Glutamatergic neuron (in vitro differentiated cells): Measurements from ENCODE around the gene GIPC1. TPM values are rescaled to one million over a fixed set of nuclear protein-coding genes. Genes with fewer than 3 reads are reported as not detected.
A peak's percentile ranks its signal among the peaks of the same experiment; 100 is the strongest.
"Not testable (repeated sequence)": the region's sequence is repeated elsewhere in the genome, so short reads cannot be mapped to it uniquely, and the experiment has no call there.

Experiments
- DNase-seq: peaks from one replicate; pipeline ENCODE4 v3.0.0; 2022
- H3K27ac Mint-ChIP-seq: one replicate; pipeline ENCODE4 v1.8.0; 2020; ENCODE audit warnings: mild to moderate bottlenecking, mixed read lengths, inconsistent platforms; ENCODE audit not compliant: unreplicated experiment
- H3K27me3 Mint-ChIP-seq: one replicate; pipeline ENCODE4 v1.8.0; 2020; ENCODE audit warnings: mild to moderate bottlenecking, moderate library complexity, mixed read lengths, inconsistent platforms; ENCODE audit not compliant: unreplicated experiment
- H3K36me3 Mint-ChIP-seq: one replicate; pipeline ENCODE4 v1.8.0; 2020; ENCODE audit warnings: mild to moderate bottlenecking, mixed read lengths, inconsistent platforms; ENCODE audit not compliant: unreplicated experiment
- H3K4me1 Mint-ChIP-seq: one replicate; pipeline ENCODE4 v1.8.0; 2020; ENCODE audit warnings: mild to moderate bottlenecking, low read depth, mixed read lengths, inconsistent platforms; ENCODE audit not compliant: unreplicated experiment
- H3K4me3 Mint-ChIP-seq: one replicate; pipeline ENCODE4 v1.8.0; 2020; ENCODE audit warnings: mild to moderate bottlenecking, mixed read lengths, inconsistent platforms; ENCODE audit not compliant: unreplicated experiment
- H3K9me3 Mint-ChIP-seq: one replicate; pipeline ENCODE4 v1.8.0; 2020; ENCODE audit warnings: mild to moderate bottlenecking, moderate library complexity, mixed read lengths, inconsistent platforms; ENCODE audit not compliant: unreplicated experiment
- CTCF ChIP-seq: fragments of 200-600 bp; sonication (generic); IDR thresholded peaks from one replicate; pipeline ENCODE4 v1.5.0; 2021; ENCODE audit not compliant: partially characterized antibody, unreplicated experiment
- total RNA-seq: library from RNA; stranded (reverse); fragmentation: NEBNext Ultra II Directional; extraction: Animal tissue kit (Norgen Biotek cat#: 25700); gene quantifications from one replicate; pipeline ENCODE4 v1.2.1, GENCODE V29; 2021; ENCODE audit not compliant: unreplicated experiment

The GIPC1 gene
- total RNA-seq, 1 donor from 2014 or later = 53.4 TPM

GRCh38 chr19:14510311-14511228 lies 14.6 kb upstream of the GIPC1 start:
- no peak for TF ChIP-seq CTCF
- H3K27ac Mint-ChIP-seq = no peak overlapping the region
- peaks cover 10% of the 10 kb centered on the region for H3K4me1 Mint-ChIP-seq
- peaks cover 10% of the 10 kb centered on the region for H3K36me3 Mint-ChIP-seq
- H3K9me3 Mint-ChIP-seq = peaks cover 8% of the 10 kb centered on the region
- peaks cover 3% of the 10 kb centered on the region for H3K27me3 Mint-ChIP-seq
- DNase-seq = no peak
- no peak overlapping the region for H3K4me3 Mint-ChIP-seq

GRCh38 chr19:14507704-14508542 lies 12.0 kb upstream of the GIPC1 start:
- no peak overlapping the region for H3K4me3 Mint-ChIP-seq
- H3K27ac Mint-ChIP-seq = no peak overlapping the region
- H3K9me3 Mint-ChIP-seq = peaks cover 3% of the 10 kb centered on the region
- H3K4me1 Mint-ChIP-seq = no peaks in the 10 kb centered on the region
- no peak for DNase-seq
- H3K36me3 Mint-ChIP-seq = no peaks in the 10 kb centered on the region
- TF ChIP-seq CTCF = no peak
- H3K27me3 Mint-ChIP-seq = peaks cover 2% of the 10 kb centered on the region

- Mint-ChIP-seq H3K27me3 (peaks cover 4% of the 10 kb centered on the region), H3K4me3 (no peak overlapping the region), H3K36me3 (no peaks in the 10 kb centered on the region), H3K27ac (no peak overlapping the region), H3K4me1 (no peaks in the 10 kb centered on the region), H3K9me3 (no peaks in the 10 kb centered on the region)
- DNase-seq = peak; percentile 77
- peak; percentile 86 for TF ChIP-seq CTCF
Measured at GRCh38 chr19:14505488-14506239, 9.7 kb upstream of the GIPC1 start.

GRCh38 chr19:14504575-14504974 lies 8.6 kb upstream of the GIPC1 start:
- DNase-seq, H3K27ac Mint-ChIP-seq, H3K4me3 Mint-ChIP-seq, H3K9me3 Mint-ChIP-seq, H3K36me3 Mint-ChIP-seq, H3K4me1 Mint-ChIP-seq, H3K27me3 Mint-ChIP-seq: not testable (repeated sequence)

GRCh38 chr19:14503285-14503684 lies 7.4 kb upstream of the GIPC1 start:
- TF ChIP-seq CTCF = no peak
- no peak overlapping the region for H3K27ac Mint-ChIP-seq
- no peak for DNase-seq
- H3K4me3 Mint-ChIP-seq = no peak overlapping the region
- H3K27me3 Mint-ChIP-seq = peaks cover 4% of the 10 kb centered on the region
- H3K4me1 Mint-ChIP-seq = no peaks in the 10 kb centered on the region
- H3K36me3 Mint-ChIP-seq = no peaks in the 10 kb centered on the region
- H3K9me3 Mint-ChIP-seq = no peaks in the 10 kb centered on the region
